Erythroblast (primary cell): ENCODE data around the gene MLX.

ENCODE experiments used
- DNase-seq, 2 experiments: peaks; one replicate each; lab custom pipeline; 2025; lab: John Stamatoyannopoulos, UW
- GATA1 ChIP-seq: IDR thresholded peaks from 2 replicates; pipeline ENCODE4 v1.6.1; 2011; ENCODE audit warnings: low read depth, mild to moderate bottlenecking, control low read depth, low read length, moderate library complexity
- POLR2A ChIP-seq: IDR thresholded peaks from 2 replicates; pipeline ENCODE4 v1.6.1; 2011; ENCODE audit warnings: mild to moderate bottlenecking, low read length

MLX gene

GRCh38 chr17:42573095-42573494 is 6.2 kb downstream of the MLX start:
- TF ChIP-seq GATA1 (no peak), POLR2A (peak; percentile 19)
- no peak for DNase-seq

- DNase-seq, result no peak
- TF ChIP-seq POLR2A, result no peak
- no peak for TF ChIP-seq GATA1
Measured at GRCh38 chr17:42574463-42574862, 7.6 kb downstream of the MLX start.

GRCh38 chr17:42577140-42577531 is 10.2 kb downstream of the MLX start:
- DNase-seq, result peak in 1 of 2 experiments; percentile 52
- TF ChIP-seq POLR2A (no peak), GATA1 (no peak)

GRCh38 chr17:42577532-42578281 is 10.8 kb downstream of the MLX start, which contains the start of gene PSMC3IP:
Gene PSMC3IP (minus strand): TSS chr17:42577729. CDS start chr17:42577686, 43 bp downstream.
- no peak for TF ChIP-seq GATA1
- peak; percentile 85 for TF ChIP-seq POLR2A
- peak; percentile 96 to 97 for DNase-seq

GRCh38 chr17:42578282-42578869 is 11.5 kb downstream of the MLX start:
- peak; percentile 88 to 89 for DNase-seq

GRCh38 chr17:42579794-42580551 is 13.1 kb downstream of the MLX start:
- TF ChIP-seq POLR2A (no peak), GATA1 (no peak)

More at GRCh38 chr17:42578282-42578869, 11.5 kb downstream of the MLX start:
- no peak for TF ChIP-seq GATA1

GRCh38 chr17:42581744-42582270 is 14.9 kb downstream of the MLX start:
- TF ChIP-seq POLR2A (no peak), GATA1 (no peak)
- no peak for DNase-seq

More at GRCh38 chr17:42579794-42580551, 13.1 kb downstream of the MLX start:
- no peak for DNase-seq

GRCh38 chr17:42584880-42585279 is 18.0 kb downstream of the MLX start:
- DNase-seq, result no peak
- TF ChIP-seq POLR2A (no peak), GATA1 (no peak)

GRCh38 chr17:42585353-42585752 is 18.5 kb downstream of the MLX start:
- no peak for DNase-seq

GRCh38 chr17:42586514-42587230 is 19.8 kb downstream of the MLX start:
- no peak for DNase-seq
- no peak for TF ChIP-seq GATA1
- TF ChIP-seq POLR2A, result no peak

More at GRCh38 chr17:42585353-42585752, 18.5 kb downstream of the MLX start:
- no peak for TF ChIP-seq GATA1
- no peak for TF ChIP-seq POLR2A

GRCh38 chr17:42590886-42591285 is 24.0 kb downstream of the MLX start:
- TF ChIP-seq GATA1 (no peak), POLR2A (no peak)
- no peak for DNase-seq

GRCh38 chr17:42591411-42591810 is 24.5 kb downstream of the MLX start:
- DNase-seq, result no peak
- TF ChIP-seq POLR2A, result no peak
- no peak for TF ChIP-seq GATA1

- TF ChIP-seq GATA1 (no peak), POLR2A (no peak)
- no peak for DNase-seq
Measured at GRCh38 chr17:42596386-42596785, 29.5 kb downstream of the MLX start.

- DNase-seq, result no peak
- TF ChIP-seq GATA1, result no peak
- no peak for TF ChIP-seq POLR2A
Measured at GRCh38 chr17:42598905-42599304, 32.0 kb downstream of the MLX start.
